T-helper 2 cell treated with Interferon-gamma antibody and Interleukin-4, amounts not matched to agents 100 ng/mL and 5 ng/mL, for 36 hours (primary cell): ENCODE data around the gene HNRNPF. TPM values are rescaled to one million over a fixed set of nuclear protein-coding genes. Genes with fewer than 3 reads are reported as not detected.

Experiments used
- intact Hi-C: fragments of 100-400 bp; cut with micrococcal nuclease; formaldehyde crosslinking; loops from one replicate; pipeline ENCODE4 v1.15.1; 2023
- total RNA-seq: library from RNA; stranded (reverse); gene quantifications from 2 replicates; pipeline ENCODE4 v1.2.3, GENCODE V29; 2022

The HNRNPF gene
- total RNA-seq, 1 donor from 2014 or later: 512 TPM

DNA sequence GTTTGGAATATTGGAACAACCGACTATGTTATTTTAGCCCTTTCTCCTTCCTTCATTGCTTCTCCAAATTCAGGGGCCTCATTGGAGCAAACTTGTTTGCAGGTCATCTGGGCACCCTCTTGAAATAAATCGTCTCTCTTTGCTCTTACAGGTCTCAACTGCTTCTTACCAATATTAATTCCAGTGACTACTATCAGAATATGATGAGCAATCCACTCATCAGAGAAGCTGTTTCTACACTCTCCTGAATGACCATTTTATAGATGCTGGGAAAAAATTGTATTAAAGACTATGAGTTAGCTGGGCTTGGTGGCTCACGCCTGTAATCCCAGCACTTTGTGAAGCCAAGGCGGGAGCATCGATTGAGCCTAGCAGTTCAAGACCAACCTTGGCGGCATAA is 12.5 kb upstream of the HNRNPF start:
- intact Hi-C loops: no loop called here

DNA sequence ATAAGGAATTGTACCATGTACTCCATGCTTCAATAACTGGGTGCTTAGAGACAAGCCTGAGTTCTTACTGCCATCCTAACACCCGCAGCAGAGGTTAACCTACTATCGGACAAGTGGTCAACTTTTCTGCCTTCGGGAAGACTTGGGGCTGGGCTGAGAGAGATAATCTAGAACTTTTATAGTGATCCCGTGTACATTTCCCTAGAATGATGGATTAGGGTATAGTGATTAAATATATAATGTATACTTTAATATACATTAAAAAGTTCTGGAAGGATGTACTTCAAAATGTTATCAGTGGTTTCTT is 12.2 kb upstream of the HNRNPF start:
- intact Hi-C loops: no loop called here

DNA sequence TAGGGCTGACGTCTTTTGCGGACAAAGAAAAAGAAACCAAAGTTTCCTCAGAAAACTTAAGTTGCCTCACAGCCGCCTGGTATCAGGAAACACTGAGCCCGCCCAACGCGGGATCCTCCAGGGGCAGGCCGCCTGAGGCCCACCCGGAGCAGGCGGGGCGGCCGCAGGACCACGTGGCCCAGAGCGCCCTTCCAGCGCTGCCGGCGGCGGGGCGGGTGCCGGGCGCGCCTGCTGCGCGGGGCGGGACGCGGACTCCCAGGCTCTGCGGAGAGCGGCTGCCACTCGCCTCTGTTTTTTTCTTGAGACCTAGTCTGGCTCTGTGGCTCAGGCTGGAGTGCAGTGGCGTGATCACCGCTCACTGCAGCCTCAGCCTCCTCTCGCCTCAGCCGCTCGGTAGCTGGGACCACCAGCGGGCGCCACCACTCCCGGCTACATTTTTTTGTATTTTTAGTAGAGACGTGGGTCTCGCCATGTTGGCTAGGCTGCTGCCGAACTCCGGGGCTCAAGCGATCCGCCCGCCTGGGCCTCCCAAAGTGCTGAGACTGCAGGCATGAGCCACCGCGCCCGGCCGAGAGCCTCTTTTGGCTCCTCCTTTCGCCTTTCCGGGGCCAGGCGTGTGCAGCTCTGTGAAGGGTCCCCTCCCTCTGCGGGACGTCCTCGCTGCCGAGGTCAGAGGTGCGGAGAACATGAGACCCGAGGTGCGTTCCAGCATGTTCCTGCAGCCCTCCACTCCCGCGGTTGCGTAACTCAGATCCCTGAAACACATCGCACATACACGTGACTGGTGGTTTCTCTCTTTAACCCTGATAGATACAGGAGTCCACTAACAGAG is 11.6 kb upstream of the HNRNPF start:
- intact Hi-C loops: loop anchor here (1.0 kb wide), 3 partner anchors 11 to 23 kb away; partner anchors contain the start of gene HNRNPF

DNA sequence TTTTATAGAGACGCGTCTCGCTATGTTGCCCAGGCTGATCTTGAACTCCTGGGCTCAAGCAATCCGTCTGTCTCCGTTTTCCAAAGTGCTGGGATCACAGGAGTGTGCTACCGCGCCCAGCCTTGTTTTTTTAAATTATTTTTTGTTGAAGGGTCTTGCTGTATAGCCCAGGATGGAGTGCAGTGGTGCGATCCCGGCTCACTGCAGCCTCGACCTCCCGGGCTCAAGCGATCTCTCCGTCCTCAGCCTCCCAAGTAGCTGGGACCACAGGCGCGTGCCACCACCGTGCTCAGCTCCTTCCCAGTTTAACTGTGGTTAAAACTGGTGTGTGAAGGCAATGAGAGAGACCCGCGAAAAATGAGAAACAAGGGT is 11.0 kb upstream of the HNRNPF start:
- intact Hi-C loops: loop anchor here (1.0 kb wide), 3 partner anchors 11 to 23 kb away; partner anchors contain the start of gene HNRNPF

DNA sequence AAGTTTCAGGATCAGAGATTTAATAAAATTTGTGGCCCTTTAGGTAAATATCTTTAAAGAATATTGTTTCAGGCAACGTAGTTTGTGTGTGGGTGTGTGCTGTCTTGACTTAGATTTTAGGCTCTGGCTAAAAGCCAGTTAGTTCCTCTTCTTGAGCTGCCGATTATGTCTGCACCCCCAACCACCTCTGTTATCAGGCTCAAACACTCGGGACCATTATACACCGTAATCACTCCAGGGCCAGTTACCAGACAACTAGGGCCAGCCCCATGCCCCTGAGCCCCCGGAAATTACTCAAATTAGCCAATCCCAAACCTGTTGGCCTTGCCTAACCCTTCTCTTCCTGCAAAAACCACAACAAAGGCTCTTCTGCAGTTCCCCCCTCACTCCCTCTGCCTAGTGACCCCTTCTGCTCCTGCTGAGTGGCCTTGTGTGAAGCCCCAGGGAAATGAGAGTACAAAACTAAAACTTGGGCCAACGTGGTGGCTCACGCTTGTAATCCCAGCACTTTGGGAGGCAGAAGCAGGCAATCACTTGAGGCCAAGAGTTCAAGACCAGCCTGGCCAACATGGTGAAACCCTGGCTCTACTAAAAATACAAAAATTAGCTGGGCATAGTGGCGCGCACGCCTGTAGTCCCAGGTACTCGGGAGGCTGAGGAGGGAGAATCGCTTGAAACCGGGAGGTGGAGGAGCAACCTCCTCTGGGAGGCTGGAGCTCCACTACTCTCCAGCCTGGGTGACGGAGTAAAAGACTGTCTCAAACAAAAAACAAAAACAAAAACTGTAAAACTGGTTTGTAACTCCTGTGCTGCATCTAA is 9.2 kb upstream of the HNRNPF start:
- intact Hi-C loops: no loop called here

DNA sequence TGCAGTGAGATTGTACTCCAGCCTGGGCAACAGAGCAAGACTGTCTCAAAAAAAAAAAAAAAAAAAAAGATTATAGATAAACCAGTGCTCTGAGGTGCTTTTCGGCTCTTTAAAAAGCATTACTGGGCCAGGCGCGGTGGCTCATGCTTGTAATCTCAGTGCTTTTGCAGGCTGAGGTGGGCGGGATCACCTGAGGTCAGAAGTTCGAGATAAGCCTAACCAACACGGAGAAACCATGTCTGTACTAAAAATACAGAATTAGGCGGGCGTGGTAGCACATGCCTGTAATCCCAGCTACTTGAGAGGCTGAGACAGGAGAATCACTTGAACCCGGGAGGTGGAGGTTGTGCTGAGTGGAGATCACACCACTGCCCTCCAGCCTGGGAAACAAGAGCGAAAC is 6.6 kb upstream of the HNRNPF start:
- intact Hi-C loops: no loop called here

DNA sequence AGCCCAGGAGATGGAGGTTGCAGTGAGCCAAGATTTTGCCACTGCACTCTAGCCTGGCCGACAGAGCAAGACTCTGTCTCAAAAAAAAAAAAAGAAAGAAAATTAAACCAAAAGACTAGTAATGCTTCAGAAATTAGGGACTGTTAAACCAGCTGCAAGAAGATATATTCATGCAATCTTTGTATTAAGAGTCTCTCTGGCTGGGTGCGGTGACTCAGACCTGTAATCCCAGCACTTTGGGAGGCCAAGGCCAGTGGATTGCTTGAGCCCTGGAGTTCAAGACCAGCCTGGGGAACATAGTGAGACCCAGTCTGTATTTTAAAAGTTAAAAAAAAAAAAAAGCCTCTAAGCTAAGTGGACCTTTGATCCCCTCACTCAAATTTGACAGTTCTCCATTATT is 2.5 kb upstream of the HNRNPF start:
- intact Hi-C loops: no loop called here

DNA sequence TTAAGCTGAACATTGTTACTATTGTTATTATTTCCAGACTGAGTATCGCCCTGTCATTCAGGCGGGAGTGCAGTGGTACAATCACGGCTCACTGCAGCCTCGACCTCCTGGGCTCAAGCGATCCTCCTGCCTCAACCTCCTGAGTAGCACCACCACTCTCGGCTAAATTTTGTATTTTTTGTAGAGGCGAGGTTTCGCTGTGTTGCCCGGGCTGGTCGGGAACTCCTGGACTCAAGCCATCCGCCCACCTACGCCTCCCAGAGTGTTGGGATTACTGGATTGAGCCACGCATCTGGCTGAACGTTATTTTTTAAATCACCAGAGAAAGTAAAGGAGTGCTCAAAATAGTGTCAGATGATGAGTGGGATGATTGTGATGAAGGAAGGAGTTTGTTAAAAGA is 1.4 kb upstream of the HNRNPF start:
- intact Hi-C loops: no loop called here

DNA sequence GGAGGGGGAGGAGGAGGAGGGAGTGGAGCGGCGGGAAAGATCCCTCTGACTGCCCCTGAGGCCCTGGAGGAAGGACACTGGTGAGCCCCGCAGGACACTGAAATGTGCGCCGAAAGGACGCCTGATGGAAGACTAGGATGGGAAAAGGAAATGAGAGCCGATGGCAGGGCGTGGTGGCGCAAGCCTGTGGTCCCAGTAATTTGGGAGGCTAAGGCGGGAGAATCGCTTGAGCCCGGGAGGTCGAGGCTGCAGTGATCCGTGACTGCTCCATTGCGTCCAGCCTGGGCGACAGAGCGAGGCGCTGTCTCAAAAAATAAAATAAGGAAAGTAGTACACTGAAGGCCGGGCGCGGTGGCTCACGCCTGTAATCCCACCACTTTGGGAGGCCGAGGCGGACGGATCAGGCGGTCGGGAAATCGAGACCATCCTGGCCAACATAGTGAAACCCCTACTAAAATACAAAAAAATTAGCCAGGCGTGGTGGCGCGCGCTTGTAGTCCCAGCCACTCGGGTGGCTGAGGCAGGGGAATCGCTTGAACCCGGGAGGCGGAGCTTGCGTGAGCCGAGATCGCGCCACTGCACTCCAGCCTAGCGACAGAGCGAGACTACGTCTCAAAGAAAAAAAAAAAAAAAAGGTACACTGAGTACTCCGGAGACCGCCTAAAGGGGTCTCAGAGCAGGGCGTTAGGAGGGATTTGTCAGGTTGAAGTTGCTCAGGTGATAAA is 561 bp upstream of the HNRNPF start:
- intact Hi-C loops: loop anchor here (1.0 to 2.0 kb wide), 5 partner anchors 11 to 771 kb away; partner anchors contain the start of genes CSGALNACT2 and ZNF33B

DNA sequence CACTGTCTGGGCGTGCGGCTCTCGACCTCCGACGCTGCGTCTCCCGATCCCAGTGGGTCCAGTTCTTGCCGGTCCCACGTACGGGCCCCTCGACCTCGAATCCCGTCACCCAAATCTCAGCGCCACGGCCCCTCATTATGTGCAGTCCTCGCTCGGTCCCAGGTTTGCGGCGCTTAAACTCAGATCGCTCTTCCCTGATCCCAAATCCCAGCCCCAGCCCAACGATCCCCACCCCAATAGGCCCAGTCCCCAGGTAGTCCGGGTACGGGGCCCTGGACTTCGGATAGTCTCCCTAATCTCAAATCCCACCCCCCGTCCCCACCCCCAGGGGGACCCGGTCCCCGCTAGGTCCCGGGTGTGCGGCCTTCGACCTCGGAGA is 666 bp downstream of the HNRNPF start:
- intact Hi-C loops: loop anchor here (2.0 kb wide), 1 partner anchor 770 kb away; the partner anchor contains the start of gene ZNF33B

DNA sequence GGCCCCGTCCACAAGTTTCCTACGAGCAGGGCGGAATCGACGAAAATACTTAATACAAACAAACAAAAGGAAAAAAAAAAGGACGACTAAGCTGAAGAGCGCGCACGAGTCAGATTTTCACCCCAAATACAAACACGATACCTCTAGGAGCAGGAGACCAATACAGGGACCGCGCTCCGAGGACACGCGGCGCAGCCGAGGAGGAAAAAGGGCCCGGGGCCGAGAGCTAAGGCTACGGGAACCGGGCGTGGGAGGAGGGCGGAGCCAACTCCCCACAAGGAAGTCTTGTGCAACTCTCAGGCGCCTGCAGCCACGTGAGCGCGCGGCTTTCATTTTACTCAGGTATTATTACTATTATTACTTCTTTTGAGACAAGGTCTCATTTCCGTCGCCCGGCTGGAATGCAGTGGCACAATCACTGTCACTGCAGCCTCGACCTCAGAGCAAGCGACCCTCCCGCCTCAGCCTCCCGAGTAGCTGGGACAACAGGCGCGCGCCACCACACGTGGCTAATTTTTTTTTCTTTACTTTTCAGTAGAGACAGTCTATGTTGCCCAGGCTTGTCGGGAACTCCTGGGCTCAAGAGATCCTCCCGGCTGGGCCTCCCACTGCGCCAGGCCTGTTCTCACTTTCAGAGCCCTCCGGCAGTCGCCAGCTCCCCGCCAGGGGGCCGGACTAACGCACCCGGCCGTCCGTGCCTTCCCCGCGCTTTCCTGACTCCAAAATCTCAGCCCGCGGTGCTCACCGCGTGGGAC is 1.2 kb downstream of the HNRNPF start:
- intact Hi-C loops: loop anchor here (2.0 kb wide), 1 partner anchor 769 kb away; the partner anchor contains the start of gene ZNF33B

DNA sequence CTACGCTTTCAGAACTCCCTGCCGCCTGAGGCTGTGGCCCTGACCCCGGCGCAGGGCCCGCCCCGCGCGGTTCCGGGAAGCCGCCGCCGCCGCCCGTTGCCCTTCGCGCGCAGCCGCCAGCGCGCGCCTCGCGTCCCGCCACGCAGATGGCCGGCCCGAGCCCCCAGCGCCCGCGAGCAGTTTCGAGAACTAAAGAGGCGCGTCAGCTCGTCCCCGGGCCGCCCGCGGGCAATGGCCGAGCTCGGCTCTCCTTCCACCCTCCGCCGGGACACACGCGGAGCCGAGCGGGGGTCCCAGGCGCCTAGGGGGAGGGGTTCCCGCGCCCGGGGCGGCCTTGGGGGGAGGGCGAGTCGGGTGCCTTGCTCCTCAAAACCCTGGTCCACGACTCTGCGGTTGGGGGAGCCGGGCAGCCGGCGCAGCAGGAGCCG is 1.8 kb downstream of the HNRNPF start:
- intact Hi-C loops: no loop called here

DNA sequence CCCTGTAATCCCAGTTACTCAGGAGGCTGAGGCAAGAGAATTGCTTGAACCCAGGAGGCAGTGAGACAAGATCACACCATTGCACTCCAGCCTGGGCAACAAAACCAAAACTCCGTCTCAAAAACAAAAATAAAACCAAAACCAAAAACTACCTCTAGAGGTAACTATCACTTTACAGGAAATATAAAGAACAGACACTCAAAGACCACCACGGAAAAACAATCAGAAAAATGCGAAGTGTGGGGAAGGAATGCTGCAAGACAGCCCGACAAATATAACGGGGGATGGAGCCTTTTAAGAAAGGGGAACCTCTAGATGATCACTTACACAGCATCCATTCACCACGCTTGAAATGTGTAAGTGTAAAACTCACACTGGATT is 4.3 kb downstream of the HNRNPF start:
- intact Hi-C loops: no loop called here

DNA sequence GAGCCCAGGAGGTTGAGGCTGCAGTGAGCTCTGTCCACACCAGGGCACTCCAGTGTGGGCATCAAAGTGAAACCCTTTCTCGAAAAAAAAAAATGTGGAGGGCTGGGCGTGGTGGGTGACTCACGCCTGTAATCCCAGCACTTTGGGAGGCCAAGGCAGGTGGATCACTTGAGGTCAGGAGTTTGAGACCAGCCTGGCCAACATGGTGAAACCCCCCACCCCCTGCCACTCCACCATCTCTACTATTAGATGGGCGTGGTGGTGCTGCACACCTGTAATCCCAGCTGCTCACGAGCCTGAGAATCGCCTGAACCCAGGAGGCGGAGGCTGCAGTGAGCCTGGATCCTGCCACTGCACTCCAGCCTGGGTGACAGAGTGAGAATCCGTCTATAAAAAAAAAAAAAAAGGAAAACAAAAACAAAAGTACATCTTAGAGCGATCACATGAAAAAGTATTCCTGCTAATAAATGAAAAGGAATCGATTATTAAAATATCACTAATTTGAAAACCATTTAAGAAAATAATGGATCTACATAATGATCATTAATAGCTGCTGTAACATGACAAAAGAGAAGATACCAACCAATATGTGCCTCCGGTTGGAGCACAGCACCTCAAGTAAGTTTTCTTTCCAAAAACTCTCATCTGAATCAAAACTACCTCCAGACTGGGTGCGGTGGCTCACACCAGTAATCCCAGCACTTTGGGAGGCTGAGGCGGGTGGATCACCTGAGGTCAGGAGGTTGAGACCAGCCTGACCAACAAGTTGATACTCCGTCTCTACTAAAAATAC is 4.9 kb downstream of the HNRNPF start:
- intact Hi-C loops: no loop called here

DNA sequence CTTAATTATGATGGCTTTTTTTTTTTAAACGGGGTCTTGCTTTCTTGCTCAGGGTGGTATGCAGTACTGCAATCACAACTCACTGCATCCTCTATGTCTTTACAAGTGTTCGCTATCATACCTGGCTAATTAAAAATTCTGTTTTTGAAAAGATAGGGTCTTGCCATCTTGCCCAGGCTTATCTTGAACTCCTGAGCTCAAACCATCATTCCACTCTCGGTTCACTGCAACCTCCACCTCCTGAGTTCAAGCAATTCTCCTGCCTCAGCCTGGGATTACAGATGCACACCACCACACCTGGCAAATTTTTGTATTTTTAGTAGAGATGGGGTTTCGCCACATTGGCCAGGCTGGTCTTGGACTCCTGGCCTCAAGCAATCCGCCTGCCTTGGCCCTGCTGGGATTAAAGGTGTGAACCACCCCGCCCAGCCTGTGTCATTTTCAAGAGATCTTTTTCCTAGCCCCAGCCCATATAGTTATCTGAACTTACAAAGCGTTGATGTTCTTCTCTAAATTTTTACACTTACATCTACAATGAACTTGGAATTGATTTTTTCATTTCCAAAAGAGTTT is 6.0 kb downstream of the HNRNPF start:
- intact Hi-C loops: no loop called here

DNA sequence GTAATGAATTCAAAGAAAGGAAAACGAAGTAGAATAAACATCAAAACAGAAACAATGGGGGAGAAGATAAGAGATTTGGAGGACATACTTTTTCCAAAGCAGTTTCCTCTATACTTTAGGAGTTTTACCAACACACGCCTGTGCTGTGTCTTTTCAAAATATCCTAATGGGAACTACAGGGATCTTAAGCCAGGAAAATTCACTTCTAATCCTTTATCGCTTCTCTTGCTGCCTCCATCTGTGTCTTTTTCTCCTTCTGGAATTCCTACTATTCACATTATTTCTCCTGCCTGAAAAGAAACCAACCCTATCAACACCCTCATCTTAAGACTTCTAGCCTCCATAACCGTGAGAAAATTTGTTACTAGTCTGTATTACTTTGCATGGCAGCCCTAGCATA is 6.8 kb downstream of the HNRNPF start:
- intact Hi-C loops: no loop called here

DNA sequence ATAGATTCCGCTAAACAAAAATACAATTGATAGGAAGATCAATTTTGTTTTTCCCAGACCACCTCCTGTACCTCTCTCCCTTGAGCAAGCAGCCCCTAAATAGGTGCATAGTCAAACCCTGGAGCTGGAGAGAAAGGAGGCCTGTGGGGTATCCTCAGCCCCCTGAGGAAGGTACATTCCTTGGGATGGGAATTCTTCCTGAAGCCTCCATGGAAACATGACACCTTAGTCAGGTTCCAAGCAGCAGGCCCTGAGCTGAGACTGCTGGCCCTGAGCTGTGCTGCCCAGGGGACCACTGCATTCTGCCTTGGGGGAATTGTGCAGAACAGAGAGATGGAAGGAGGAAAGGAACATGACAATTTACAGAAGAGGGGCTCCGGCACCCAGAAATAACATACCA is 7.4 kb downstream of the HNRNPF start:
- intact Hi-C loops: no loop called here

DNA sequence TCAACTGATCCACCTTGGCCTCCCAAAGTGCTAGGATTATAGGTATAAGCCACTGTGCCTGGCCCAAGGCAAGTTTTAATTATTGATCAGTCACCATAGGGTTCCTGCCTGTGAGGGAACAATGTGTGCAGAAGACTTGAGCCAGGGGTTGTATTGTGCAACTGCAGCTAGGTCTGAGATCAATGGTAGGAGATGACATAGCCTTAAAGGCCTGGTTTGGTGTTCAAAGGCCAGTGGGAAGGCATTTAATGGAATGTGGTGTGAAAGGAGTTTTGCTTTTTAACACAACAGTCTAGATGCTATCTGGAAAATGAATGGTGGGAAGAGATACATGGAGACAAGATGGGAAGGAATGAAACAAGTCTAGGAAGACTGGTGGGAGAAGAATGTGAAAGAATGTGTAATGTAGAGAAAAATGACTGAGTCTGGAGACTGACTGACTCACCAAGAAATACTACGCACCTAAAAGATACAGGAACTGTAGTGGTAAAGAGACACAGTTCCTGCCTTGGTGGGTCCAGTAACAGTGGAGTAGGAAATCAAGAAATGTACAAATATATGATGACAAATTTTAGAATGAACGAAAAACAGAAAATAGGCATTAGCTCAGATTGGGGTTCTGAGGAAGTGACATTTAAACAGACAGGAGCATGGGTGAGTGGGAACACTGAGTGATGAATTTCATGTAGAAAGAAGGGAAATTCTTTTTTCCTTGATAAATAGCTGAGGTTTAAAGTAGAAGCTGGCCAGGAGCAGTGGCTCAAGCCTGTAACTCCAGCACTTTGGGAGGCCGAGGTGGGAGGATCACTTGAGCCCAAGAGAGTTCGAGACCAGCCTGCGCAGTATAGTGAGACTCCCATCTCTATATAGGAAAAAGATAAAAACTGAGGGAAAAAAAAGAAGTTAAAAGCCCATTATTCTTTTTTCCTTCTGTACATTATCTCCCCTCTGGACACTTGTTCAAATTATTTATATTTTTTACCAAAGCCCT is 9.4 kb downstream of the HNRNPF start:
- intact Hi-C loops: loop anchor here (5.0 kb wide), 1 partner anchor 107 kb away; no protein-coding TSS in a partner anchor

DNA sequence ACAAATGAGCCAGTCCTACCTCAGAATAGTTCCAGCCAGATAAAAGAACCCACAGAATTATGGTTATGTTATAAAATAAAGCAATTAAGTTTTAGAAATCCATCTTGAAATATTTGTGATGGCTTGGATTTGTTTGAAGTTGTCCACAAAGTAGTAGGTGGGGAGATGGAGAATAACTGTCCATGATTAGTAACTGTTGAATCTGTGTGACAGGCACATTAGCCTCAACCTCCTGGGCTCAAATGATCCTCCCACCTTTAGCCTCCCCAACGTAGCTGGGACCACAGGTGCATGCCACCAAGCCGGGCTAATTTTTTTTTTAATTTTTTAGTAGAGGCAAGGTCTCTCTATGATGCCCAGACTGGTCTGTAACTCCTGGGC is 10.1 kb downstream of the HNRNPF start:
- intact Hi-C loops: loop anchor here (5.0 kb wide), 1 partner anchor 107 kb away; no protein-coding TSS in a partner anchor
